ENCODE data around the gene ACOX1. TPM values are rescaled to one million over a fixed set of nuclear protein-coding genes. Genes with fewer than 3 reads are reported as not detected.
A peak's percentile ranks its signal among the peaks of the same experiment; 100 is the strongest.

Gene ACOX1
- total and polyA plus RNA-seq, 5 donors from 2014 or later: 15.0 to 25.6 (median 22.1) TPM

DNA sequence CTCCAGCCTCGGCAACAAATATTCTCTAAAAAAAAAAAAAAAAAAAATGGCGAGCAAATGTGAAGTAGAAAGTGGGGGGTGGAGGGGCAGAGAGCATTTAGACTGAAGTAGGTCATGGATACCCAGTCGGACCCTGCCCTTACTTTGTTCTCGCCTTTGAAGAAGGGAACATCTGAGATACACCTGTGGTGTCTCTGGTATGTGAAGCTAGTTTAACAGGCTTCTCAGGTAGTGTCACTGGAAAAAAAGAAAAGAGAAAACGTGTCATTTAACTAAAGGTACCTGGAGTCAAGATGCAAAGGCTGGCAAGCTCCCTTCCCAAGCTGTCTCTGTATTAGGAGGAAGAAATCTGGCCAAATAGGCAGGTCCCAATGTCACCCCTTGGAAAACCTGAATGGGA lies 46.1 kb downstream of the ACOX1 start:
- H3K4me1 Mint-ChIP-seq: no peaks in the 10 kb centered on the region
- Histone ChIP-seq H3K36me3 (ENCODE audit: control insufficient read depth, insufficient read depth, low read length) (no peaks in the 10 kb centered on the region), H3K27ac (ENCODE audit: insufficient read depth, low read length, poor library complexity, severe bottlenecking) (no peak overlapping the region), H3K9me3 (ENCODE audit: control insufficient read depth in 2 of 2, low read length in 2 of 2) (no peaks in the 10 kb centered on the region), H3K4me1 (ENCODE audit: control insufficient read depth, insufficient read depth, low read length, poor library complexity, severe bottlenecking) (no peaks in the 10 kb centered on the region), H3K27me3 (ENCODE audit: control insufficient read depth, insufficient read depth, low read length) (no peaks in the 10 kb centered on the region), H3K4me3 (ENCODE audit: low read depth, low read length) (no peak overlapping the region)
- no peaks in the 10 kb centered on the region for H3K9me3 Mint-ChIP-seq
- DNase-seq: no peak
- H3K27me3 Mint-ChIP-seq: no peaks in the 10 kb centered on the region
- no peak overlapping the region for H3K27ac Mint-ChIP-seq
- H3K4me3 Mint-ChIP-seq: no peak overlapping the region
- H3K36me3 Mint-ChIP-seq: peaks cover 4% of the 10 kb centered on the region
- no peak for ATAC-seq (ENCODE audit: low read depth in 2 of 2)

DNA sequence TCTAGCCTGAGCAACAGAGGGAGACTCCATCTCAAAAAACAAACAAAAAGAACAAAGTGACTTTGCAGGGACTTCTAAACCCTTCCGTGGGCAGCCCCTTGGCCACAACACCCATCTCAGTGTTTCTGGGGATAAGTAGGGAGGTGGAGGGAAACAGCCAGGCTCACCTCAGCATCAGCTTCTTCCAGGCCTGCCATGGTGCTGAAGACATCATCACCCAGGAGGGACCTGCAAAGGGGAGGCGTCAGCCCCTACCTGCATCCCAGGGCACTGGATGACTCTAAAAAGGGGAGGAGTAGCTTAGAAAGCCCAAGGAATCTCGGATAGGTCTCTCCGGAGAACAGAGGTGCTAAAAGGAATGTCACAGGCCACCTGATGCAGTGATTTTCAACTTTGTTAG lies 47.9 kb downstream of the ACOX1 start:
- Mint-ChIP-seq H3K9me3 (no peaks in the 10 kb centered on the region), H3K4me1 (no peaks in the 10 kb centered on the region), H3K4me3 (no peak overlapping the region), H3K27me3 (no peaks in the 10 kb centered on the region), H3K36me3 (peaks cover 4% of the 10 kb centered on the region), H3K27ac (no peak overlapping the region)
- DNase-seq (no peak), ATAC-seq (ENCODE audit: low read depth in 2 of 2) (no peak)
- Histone ChIP-seq H3K9me3 (ENCODE audit: control insufficient read depth in 2 of 2, low read length in 2 of 2) (no peaks in the 10 kb centered on the region), H3K27me3 (ENCODE audit: control insufficient read depth, insufficient read depth, low read length) (no peaks in the 10 kb centered on the region), H3K4me1 (ENCODE audit: control insufficient read depth, insufficient read depth, low read length, poor library complexity, severe bottlenecking) (no peaks in the 10 kb centered on the region), H3K4me3 (ENCODE audit: low read depth, low read length) (no peak overlapping the region), H3K36me3 (ENCODE audit: control insufficient read depth, insufficient read depth, low read length) (no peaks in the 10 kb centered on the region), H3K27ac (ENCODE audit: insufficient read depth, low read length, poor library complexity, severe bottlenecking) (no peak overlapping the region)

DNA sequence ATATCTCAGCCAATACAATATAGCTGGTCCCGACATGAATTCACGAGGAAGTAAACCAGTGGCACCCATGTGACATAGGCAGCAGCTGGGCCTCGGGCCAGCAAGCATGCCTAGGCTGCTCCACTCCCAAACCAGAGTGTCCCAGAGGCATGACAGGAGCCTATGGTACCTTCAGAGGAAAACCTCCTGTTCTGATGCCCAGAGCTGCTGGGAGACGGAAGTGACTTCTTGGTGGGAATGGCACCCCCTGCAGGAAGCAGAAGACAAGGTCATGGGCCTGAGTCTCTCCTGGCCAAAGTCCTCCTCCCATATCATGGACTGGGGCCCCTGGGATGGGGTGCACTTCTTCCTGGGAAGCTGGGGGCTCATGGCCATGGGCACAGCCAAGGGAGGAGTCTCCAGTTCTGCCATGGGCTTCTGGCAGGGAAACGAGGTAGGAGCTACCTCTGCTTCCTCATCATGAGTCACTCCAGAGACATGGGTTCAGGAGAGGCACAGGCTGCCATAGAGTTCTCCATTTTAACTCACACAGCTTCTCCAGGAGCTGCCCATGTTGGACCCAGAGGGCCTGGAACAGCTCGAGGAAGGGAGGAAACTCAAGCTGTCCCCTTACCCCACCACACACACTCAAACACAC lies 51.6 kb downstream of the ACOX1 start:
- no peaks in the 10 kb centered on the region for H3K36me3 ChIP-seq (ENCODE audit: control insufficient read depth, insufficient read depth, low read length)
- H3K4me3 ChIP-seq (ENCODE audit: low read depth, low read length): no peak overlapping the region
- Mint-ChIP-seq H3K36me3 (peaks cover 4% of the 10 kb centered on the region), H3K27me3 (no peaks in the 10 kb centered on the region), H3K27ac (no peak overlapping the region), H3K9me3 (no peaks in the 10 kb centered on the region), H3K4me3 (no peak overlapping the region), H3K4me1 (no peaks in the 10 kb centered on the region)
- ATAC-seq (ENCODE audit: low read depth in 2 of 2) (no peak), DNase-seq (peak in 1 of 3 donors; percentile 31)
- H3K27me3 ChIP-seq (ENCODE audit: control insufficient read depth, insufficient read depth, low read length): no peaks in the 10 kb centered on the region
- no peaks in the 10 kb centered on the region for H3K9me3 ChIP-seq (ENCODE audit: control insufficient read depth in 2 of 2, low read length in 2 of 2)
- H3K27ac ChIP-seq (ENCODE audit: insufficient read depth, low read length, poor library complexity, severe bottlenecking): no peak overlapping the region
- H3K4me1 ChIP-seq (ENCODE audit: control insufficient read depth, insufficient read depth, low read length, poor library complexity, severe bottlenecking): no peaks in the 10 kb centered on the region

DNA sequence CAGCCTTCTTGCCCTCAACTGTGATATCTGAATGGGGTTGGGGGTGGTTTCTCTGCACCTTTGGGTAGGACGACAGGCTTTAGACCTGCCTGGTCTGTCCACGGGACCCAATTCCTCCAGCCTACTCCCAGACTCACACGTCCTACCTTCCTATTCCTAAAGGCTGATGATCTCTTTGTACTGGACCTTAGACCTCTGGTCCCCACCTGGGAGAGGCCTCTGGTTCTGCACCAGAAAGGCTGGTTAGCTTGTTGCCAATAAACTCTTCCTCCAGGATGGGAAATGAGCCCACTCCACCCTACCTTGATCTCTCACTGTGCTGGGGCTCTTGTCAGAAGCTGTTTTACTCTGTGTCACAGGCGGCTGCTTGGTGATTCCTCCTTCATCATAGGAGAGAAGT lies 52.5 kb downstream of the ACOX1 start:
- DNase-seq (no peak), ATAC-seq (ENCODE audit: low read depth in 2 of 2) (no peak)
- H3K4me1 Mint-ChIP-seq: no peaks in the 10 kb centered on the region
- Histone ChIP-seq H3K4me1 (ENCODE audit: control insufficient read depth, insufficient read depth, low read length, poor library complexity, severe bottlenecking) (no peaks in the 10 kb centered on the region), H3K27ac (ENCODE audit: insufficient read depth, low read length, poor library complexity, severe bottlenecking) (no peak overlapping the region), H3K4me3 (ENCODE audit: low read depth, low read length) (no peak overlapping the region), H3K9me3 (ENCODE audit: control insufficient read depth in 2 of 2, low read length in 2 of 2) (no peaks in the 10 kb centered on the region), H3K27me3 (ENCODE audit: control insufficient read depth, insufficient read depth, low read length) (no peaks in the 10 kb centered on the region), H3K36me3 (ENCODE audit: control insufficient read depth, insufficient read depth, low read length) (no peaks in the 10 kb centered on the region)
- no peaks in the 10 kb centered on the region for H3K27me3 Mint-ChIP-seq
- peaks cover 4% of the 10 kb centered on the region for H3K36me3 Mint-ChIP-seq
- H3K4me3 Mint-ChIP-seq: no peak overlapping the region
- no peak overlapping the region for H3K27ac Mint-ChIP-seq
- no peaks in the 10 kb centered on the region for H3K9me3 Mint-ChIP-seq

DNA sequence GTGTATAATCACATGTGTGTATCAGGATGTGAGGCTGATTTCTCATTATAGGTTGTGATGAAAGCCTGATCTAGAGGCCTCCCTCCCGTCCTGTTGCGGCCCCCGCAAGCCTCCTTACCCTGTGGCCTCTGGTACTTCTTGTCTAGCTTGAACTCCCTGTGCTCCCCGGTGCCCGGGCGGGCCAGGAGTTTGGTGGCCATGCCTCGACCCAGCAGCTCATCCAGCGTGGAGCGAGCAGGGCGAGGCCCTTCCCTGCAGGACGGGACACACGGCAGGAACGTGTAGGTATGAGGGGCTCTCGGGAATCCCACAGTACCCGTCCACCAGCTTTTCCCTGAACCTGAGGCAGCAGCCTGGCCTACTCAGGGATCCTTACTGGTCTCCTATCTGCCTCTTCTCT lies 53.1 kb downstream of the ACOX1 start:
- no peaks in the 10 kb centered on the region for H3K4me1 ChIP-seq (ENCODE audit: control insufficient read depth, insufficient read depth, low read length, poor library complexity, severe bottlenecking)
- Mint-ChIP-seq H3K27me3 (no peaks in the 10 kb centered on the region), H3K4me3 (no peak overlapping the region), H3K27ac (no peak overlapping the region), H3K4me1 (no peaks in the 10 kb centered on the region), H3K9me3 (no peaks in the 10 kb centered on the region), H3K36me3 (peaks cover 4% of the 10 kb centered on the region)
- H3K4me3 ChIP-seq (ENCODE audit: low read depth, low read length): no peak overlapping the region
- no peak for DNase-seq
- no peak for ATAC-seq (ENCODE audit: low read depth in 2 of 2)
- no peak overlapping the region for H3K27ac ChIP-seq (ENCODE audit: insufficient read depth, low read length, poor library complexity, severe bottlenecking)
- H3K36me3 ChIP-seq (ENCODE audit: control insufficient read depth, insufficient read depth, low read length): no peaks in the 10 kb centered on the region
- no peaks in the 10 kb centered on the region for H3K27me3 ChIP-seq (ENCODE audit: control insufficient read depth, insufficient read depth, low read length)
- no peaks in the 10 kb centered on the region for H3K9me3 ChIP-seq (ENCODE audit: control insufficient read depth in 2 of 2, low read length in 2 of 2)

DNA sequence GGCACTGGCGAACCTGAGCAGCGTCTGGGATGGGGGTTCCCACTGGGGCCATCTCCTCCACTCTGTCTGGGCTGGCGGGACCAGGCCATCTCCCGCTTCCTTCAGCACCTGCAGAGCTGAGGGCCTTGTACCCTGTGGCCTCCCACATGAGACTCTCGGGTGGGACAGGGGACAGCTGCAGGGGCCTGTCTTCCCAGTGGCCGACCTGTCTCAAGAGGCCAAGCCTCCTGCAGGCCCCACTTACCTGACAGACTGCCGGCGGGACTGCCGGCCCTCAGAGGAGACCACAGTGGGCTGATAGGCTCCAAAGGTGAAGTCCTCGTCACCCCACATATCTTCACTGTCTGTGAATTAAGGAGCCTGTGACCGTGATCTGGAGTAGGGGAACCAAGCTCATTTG lies 53.9 kb downstream of the ACOX1 start:
- Histone ChIP-seq H3K4me3 (ENCODE audit: low read depth, low read length) (no peak overlapping the region), H3K27me3 (ENCODE audit: control insufficient read depth, insufficient read depth, low read length) (no peaks in the 10 kb centered on the region), H3K9me3 (ENCODE audit: control insufficient read depth in 2 of 2, low read length in 2 of 2) (no peaks in the 10 kb centered on the region), H3K4me1 (ENCODE audit: control insufficient read depth, insufficient read depth, low read length, poor library complexity, severe bottlenecking) (no peaks in the 10 kb centered on the region), H3K36me3 (ENCODE audit: control insufficient read depth, insufficient read depth, low read length) (no peaks in the 10 kb centered on the region), H3K27ac (ENCODE audit: insufficient read depth, low read length, poor library complexity, severe bottlenecking) (no peak overlapping the region)
- Mint-ChIP-seq H3K36me3 (peaks cover 4% of the 10 kb centered on the region), H3K27ac (no peak overlapping the region), H3K9me3 (no peaks in the 10 kb centered on the region), H3K27me3 (no peaks in the 10 kb centered on the region), H3K4me3 (no peak overlapping the region), H3K4me1 (no peaks in the 10 kb centered on the region)
- ATAC-seq (ENCODE audit: low read depth in 2 of 2) (no peak), DNase-seq (no peak)

DNA sequence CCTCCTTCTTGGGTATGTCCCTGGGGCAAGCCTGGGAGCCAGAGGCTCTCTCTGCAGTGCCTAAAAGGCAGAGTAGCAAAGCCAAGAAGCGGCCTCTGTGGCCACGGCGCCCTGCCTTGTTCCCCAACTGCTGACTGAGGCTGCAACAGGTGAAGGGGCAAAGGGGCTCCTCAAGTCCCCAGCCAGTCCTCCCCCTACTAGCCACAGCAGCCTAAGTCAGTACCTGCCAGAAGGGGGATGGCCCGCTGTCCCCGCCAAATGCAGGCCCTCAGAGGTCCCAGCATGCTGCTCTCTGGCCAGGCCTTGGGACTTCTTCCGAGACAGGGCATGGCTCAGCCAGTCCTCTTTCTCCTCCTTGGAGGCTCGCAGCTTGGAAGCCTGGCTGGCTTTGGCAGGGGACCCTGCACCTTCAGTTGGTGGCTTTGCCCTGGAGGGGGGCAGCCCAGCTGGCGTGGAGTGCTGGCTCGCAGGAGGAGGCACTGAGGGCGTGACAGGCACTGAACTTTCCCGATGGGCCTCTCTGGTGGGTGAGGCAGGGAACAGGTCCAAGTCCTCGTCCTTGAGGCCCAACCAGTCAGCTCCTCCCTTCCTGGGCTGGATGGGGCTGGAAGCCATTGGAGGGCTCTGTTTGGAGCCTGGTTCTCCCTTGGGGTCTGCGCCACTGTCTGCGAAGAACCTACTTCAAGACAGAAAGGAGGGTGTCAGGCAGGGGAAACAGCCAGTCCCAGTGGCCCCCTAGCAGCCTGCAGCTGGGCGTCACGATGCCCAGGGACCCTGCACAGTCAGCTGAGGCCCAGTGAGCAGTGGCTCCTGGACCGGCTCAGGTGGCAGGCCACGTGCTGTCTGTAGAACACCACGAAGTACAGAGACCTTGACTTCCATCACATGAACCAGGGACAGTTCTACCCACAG lies 55.7 kb downstream of the ACOX1 start:
- DNase-seq: no peak
- H3K36me3 ChIP-seq (ENCODE audit: control insufficient read depth, insufficient read depth, low read length): no peaks in the 10 kb centered on the region
- H3K9me3 ChIP-seq (ENCODE audit: control insufficient read depth in 2 of 2, low read length in 2 of 2): no peaks in the 10 kb centered on the region
- H3K36me3 Mint-ChIP-seq: no peaks in the 10 kb centered on the region
- no peak overlapping the region for H3K4me3 Mint-ChIP-seq
- no peak overlapping the region for H3K27ac ChIP-seq (ENCODE audit: insufficient read depth, low read length, poor library complexity, severe bottlenecking)
- H3K4me3 ChIP-seq (ENCODE audit: low read depth, low read length): no peak overlapping the region
- no peak overlapping the region for H3K27ac Mint-ChIP-seq
- H3K27me3 ChIP-seq (ENCODE audit: control insufficient read depth, insufficient read depth, low read length): no peaks in the 10 kb centered on the region
- no peaks in the 10 kb centered on the region for H3K27me3 Mint-ChIP-seq
- no peaks in the 10 kb centered on the region for H3K4me1 ChIP-seq (ENCODE audit: control insufficient read depth, insufficient read depth, low read length, poor library complexity, severe bottlenecking)
- H3K4me1 Mint-ChIP-seq: no peaks in the 10 kb centered on the region
- no peaks in the 10 kb centered on the region for H3K9me3 Mint-ChIP-seq
- no peak for ATAC-seq (ENCODE audit: low read depth in 2 of 2)
